GM18526 (cell line): ENCODE measurements around the gene GNAQ.

Source experiments
- POLR2A ChIP-seq: IDR thresholded peaks from 3 replicates; pipeline ENCODE4 v1.6.1; 2011; ENCODE audit not compliant: insufficient read length; ENCODE audit errors: extremely low read depth

The GNAQ gene

DNA sequence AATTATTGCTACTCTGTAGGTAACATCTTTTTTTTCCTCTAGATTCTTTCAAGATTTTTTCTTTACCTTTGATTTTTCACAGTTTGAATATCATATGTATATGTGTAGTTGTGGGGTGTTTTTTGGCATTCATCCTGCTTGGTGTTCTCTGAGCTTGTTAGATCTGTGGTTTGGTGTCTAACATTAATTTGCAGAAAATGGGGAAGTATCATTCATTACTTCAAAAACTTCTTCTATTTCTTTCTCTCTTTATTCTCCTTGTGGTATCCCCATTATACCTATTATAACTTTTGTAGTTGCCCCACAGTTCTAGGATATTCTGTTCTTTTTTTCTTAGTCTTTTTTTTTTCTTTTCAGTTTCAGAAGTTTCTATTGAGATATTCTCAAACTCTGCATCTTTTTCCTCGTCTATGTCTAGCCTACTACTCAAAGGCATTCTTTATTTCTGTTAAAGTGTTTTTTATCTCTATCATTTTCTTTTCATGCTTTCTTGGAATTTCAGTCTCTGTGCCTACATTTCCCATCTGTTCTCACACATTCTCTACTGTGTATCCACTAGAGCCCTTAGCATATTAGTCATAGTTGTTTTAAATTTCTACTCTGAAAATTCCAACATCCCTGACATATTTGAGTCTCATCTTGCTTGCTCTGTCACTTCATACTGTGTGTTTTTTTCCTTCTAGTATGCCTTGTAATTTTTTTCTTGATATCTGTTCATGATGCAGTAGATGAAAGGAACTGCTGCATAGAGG lies 323.4 kb downstream of the GNAQ start:
- TF ChIP-seq POLR2A: no peak

DNA sequence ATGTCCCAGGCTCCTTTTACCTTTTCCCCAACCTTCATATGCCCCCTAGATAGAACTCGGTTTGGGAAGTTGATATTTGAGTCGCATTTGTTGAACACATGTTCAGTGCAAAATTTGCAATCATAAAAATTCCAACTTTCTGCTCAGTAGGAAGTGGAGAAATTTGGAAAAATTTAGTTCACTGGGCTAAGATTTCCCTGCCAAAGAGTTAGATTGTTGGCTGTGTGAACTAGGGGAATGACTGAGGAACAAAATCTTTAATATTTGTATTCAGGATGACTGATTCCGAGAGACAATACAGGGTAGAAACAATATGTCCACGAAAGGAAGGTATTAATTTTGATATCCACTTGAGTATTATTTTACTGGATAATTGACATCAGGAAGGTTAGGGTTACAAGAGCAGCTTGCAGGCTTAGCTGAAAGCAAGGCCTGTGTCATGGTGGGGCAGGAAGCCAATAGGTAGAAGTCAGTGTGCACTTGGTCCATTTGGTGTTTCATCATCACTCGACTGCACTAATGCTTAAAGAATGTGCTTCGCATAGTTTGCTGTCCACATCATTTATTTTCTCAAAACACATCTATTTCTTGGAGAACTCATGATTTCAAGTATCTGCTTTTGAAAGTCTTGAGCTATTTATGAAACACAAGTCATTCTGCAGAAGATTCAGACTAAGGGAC lies 324.1 kb downstream of the GNAQ start:
- TF ChIP-seq POLR2A: no peak

GRCh38 chr9:77705636-77706035 lies 326.0 kb downstream of the GNAQ start:
- TF ChIP-seq POLR2A: no peak

DNA sequence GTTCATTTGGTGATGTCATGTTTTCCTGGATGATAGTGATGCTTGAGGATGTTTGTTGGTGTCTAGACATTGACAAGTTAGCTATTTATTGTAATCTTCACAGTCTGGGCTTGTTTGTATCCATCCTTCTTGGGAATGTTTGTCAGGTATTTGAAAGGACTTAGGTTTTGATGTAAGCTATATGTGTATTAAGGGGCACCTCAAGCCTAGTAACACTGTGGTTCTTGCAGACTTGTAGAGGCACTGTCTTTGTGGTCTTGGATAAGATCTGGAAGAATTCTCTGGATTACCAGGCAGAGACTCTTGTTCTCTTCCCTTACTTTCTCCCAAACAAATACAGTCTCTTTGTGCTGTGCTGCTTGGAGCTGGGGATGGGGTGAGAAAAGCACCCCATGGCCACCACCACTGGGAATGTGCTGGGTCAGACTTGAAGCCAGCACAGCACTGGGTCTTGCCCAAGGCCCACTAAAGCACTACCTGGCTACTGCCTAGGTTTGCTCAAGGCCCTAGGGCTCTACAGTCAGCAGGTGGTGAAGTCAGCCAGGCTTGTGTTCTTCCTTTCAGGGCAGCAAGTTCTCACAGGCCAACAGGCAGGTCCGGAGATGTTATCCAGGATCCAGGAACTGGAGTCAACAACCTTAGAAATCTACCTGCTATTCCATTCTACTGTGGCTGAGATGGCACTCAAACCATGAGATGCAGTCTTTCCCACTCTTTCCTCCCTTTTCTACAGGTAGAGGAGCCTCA lies 334.2 kb downstream of the GNAQ start:
- TF ChIP-seq POLR2A: no peak

DNA sequence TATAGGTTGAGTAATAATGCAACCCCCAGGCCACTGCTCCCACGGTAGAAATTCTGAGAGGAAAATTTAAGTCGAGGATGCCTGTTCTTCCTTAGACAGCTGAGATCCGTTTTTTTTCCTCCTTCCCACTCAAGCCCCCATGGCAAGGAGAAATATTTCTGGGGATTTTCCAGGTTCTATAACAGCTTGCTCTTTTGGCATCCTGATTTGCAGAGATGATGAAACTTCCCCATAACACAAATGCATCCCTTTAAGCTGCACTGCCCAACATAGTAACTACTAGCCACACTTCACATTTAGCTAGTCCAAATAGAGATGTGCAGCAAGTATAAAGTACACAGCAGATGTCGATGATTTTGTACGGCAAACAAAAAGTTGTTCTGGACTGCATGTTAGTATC lies 351.0 kb downstream of the GNAQ start:
- no peak for TF ChIP-seq POLR2A

DNA sequence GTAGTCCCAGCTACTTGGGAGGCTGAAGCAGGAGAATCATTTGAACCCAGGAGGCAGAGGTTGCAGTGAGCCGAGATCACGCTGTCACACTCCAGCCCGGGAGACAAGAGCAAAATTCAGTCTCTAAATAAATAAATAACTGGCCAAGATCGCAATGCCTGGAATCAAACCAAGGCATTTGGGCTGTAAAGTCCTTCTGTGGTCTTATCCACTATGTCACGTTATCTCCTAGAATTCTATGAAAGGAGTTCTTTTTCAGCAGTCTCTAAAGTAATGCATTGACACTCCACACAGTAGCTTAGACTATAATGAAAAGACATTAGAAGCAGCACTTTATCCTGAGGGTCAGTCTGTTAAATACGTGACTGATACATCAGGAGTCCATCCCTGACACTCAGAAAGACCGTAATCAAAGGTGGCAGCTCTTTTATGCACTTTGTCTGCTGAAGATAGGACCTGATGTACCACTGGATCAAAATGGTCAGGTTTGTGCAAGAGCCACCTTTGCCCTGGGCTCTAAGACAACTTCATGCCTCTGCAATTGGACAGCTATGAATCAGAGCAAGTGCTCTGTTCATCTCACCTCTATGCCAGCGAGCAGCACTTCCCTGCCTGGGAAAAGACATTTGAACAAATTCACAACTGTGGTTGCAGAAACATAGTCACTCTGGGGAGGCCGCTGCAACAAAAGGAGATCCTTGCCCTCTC lies 351.8 kb downstream of the GNAQ start:
- no peak for TF ChIP-seq POLR2A

DNA sequence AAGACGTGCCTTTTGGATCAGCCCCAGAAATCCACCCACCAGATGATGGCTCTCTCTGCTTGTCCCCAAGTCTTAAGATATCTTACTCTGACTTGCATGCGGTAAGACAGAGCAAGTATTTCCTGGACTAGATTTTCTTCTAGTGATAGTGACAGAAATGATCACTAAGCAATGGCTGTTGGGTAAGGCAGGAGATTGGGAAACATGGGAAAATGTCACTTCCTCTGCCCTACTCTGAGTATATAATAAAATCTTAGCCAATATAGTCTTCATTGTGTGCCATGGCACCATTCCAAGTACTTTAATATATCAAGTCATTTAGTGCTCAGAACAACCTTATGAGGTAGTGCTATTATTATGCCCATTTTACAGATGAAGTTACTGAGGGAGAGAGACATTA lies 352.5 kb downstream of the GNAQ start:
- no peak for TF ChIP-seq POLR2A

DNA sequence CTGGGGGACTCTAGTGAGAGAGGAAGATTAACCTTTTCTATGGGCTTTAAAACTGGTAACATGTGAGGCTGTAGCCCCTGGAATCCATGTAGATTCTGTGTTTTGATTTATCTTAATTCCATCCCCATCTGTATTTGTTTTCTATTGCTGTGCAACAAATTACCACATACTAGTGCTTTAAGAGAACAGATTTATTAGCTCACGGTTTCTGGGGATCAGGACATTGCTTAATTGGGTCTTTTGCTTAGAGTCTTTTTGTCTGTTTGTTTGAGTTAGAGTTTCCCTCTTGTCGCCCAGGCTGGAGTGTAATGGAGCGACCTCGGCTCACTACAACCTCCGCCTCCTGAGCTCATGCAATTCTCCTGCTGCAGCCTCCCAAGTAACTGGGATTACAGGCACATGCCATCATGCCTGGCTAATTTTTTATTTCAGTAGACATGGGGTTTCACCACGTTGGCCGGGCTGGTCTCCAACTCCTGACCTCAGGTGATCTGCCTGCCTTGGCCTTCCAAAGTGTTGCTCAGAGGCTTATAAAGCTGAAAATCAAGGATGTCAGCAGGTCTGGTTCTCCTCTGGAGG lies 353.6 kb downstream of the GNAQ start:
- TF ChIP-seq POLR2A: no peak

- TF ChIP-seq POLR2A: no peak
Measured at GRCh38 chr9:77677397-77677796, 354.2 kb downstream of the GNAQ start.

DNA sequence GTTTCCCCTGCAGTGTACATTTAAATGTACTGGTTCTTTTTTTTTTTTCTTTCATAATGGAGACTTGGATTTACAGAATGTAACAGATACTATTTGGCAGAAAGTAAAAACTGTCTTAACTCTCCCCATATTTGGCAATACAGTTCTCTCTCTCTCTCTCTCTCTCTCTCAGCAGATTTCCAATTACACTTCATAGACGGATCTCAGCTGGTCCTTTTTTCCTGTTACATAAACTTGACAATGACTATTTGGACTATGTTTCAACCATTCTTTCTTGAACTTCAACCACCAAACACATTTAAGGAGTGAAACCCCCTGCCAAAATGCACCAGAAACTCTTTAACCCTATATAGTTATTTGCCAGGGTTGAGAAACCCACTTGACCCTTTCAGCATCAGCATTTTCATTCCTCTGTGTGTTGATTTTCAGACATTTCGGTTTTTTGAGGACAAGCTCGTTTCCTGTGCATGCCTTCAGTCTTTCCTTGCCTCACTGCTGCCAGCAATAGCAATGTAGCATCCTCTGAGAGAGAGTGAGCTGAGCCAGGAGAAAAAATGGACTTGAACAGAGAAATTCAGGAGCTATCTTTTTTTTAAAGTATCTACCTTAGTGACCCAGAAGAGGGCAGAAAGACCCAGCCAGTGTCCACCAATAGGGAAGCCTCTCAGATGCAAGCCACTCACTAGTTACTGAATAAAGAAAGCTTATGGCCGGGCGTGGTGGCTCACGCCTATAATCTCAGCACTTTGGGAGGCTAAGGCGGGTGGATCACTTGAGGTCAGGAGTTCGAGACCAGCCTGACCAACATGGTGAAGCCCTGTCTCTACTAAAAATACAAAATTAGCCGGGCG lies 357.4 kb downstream of the GNAQ start:
- TF ChIP-seq POLR2A: no peak

DNA sequence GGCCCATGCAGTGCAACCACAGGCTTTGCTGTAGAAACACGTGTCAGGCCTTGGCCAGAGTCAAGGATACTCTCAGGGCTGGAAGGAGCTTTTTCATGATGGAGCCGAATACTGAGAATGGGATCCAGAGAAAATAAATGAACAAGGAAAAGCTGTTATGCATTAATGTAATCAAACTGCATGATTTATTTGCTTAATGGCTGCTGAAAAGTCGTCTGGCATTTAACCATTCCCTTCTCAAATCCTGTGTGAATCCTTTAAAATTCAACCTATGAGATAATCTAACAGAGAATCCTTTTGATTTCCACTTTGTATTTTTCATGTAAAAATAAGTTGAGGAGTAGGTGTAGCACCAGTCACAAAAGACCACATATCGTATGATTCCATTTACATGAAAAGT lies 359.4 kb downstream of the GNAQ start:
- no peak for TF ChIP-seq POLR2A

DNA sequence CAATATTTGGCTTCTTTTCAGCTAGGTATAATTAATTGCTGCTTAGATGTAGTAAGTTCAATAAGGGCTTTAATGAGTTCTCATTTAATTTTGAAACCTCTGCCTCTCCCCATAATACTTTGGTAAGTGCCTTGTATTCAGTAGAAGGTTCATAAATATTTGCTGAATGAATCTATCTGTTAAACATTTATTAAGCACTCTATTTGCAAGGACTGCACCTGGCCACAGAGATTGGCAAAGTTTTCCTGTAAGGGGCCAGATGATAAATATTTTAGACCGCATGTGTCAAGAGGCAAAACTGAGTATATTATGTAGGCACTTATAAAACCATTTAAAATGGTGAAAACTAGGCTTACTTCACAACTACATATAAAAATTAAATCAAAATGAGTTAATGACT lies 364.5 kb downstream of the GNAQ start:
- TF ChIP-seq POLR2A: no peak
